OCI-LY3 (cell line): ENCODE results near the gene MRPL21.

Experiments
- EZH2phosphoT487 ChIP-seq: fragments of 200-600 bp; shearing (Covaris generic); IDR thresholded peaks from 2 replicates; pipeline ENCODE4 v1.6.1; 2018; ENCODE audit warnings: antibody characterized with exemption, mixed run types, low read depth
- TF ChIP-seq, protein P1 (sequence below): fragments of 200-600, 300-600 bp; sonication (generic); IDR thresholded peaks from 2 replicates; pipeline ENCODE4 v1.5.1; 2014; ENCODE audit warnings: antibody characterized with exemption, low read length, low read depth

GRCh38 chr11:68932933-68933577 is 29.4 kb upstream of the MRPL21 start:
- TF ChIP-seq, protein P1, sequence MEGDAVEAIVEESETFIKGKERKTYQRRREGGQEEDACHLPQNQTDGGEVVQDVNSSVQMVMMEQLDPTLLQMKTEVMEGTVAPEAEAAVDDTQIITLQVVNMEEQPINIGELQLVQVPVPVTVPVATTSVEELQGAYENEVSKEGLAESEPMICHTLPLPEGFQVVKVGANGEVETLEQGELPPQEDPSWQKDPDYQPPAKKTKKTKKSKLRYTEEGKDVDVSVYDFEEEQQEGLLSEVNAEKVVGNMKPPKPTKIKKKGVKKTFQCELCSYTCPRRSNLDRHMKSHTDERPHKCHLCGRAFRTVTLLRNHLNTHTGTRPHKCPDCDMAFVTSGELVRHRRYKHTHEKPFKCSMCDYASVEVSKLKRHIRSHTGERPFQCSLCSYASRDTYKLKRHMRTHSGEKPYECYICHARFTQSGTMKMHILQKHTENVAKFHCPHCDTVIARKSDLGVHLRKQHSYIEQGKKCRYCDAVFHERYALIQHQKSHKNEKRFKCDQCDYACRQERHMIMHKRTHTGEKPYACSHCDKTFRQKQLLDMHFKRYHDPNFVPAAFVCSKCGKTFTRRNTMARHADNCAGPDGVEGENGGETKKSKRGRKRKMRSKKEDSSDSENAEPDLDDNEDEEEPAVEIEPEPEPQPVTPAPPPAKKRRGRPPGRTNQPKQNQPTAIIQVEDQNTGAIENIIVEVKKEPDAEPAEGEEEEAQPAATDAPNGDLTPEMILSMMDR: no peak
- TF ChIP-seq EZH2phosphoT487: no peak
